Activated naive CD4-positive, alpha-beta T cell treated with anti-CD3 and anti-CD28 coated beads for 36 hours (primary cell): ENCODE data around the gene INAFM2. TPM values are rescaled to one million over a fixed set of nuclear protein-coding genes. Genes with fewer than 3 reads are reported as not detected.
A peak's percentile ranks its signal among the peaks of the same experiment; 100 is the strongest.

Source experiments
- CTCF ChIA-PET: fragments of 350-600 bp; sonication (Branson Sonifier 250); formaldehyde crosslinking; loops from one replicate; lab custom pipeline; 2021; ENCODE audit warnings: antibody characterized with exemption; lab: Charles Lee
- DNase-seq: peaks from one replicate; pipeline ENCODE4 v3.0.0-alpha.2; 2020
- H3K27ac Mint-ChIP-seq: one replicate; pipeline ENCODE4 v1.8.0; 2021; ENCODE audit warnings: mild to moderate bottlenecking, mixed read lengths
- H3K27me3 Mint-ChIP-seq: one replicate; pipeline ENCODE4 v1.8.0; 2021; ENCODE audit warnings: low read depth, mixed read lengths
- H3K36me3 Mint-ChIP-seq: one replicate; pipeline ENCODE4 v1.8.0; 2021; ENCODE audit warnings: low read depth, mixed read lengths
- H3K4me1 Mint-ChIP-seq: one replicate; pipeline ENCODE4 v1.8.0; 2021; ENCODE audit warnings: low read depth, mixed read lengths
- H3K4me3 Mint-ChIP-seq: one replicate; pipeline ENCODE4 v1.8.0; 2021; ENCODE audit warnings: mild to moderate bottlenecking, moderate library complexity, mixed read lengths
- H3K9me3 Mint-ChIP-seq: one replicate; pipeline ENCODE4 v1.8.0; 2021; ENCODE audit warnings: mixed read lengths
- intact Hi-C: fragments of 100-400 bp; cut with micrococcal nuclease; formaldehyde crosslinking; loops from one replicate; pipeline ENCODE4 v1.15.1; 2023
- total RNA-seq, 2 experiments: library from RNA; stranded (reverse); gene quantifications; one replicate each; pipeline ENCODE4 v1.2.3, GENCODE V29; 2021

INAFM2 gene
- total RNA-seq = 1 to 10 TPM; 4.9 to 6.5 TPM

DNA sequence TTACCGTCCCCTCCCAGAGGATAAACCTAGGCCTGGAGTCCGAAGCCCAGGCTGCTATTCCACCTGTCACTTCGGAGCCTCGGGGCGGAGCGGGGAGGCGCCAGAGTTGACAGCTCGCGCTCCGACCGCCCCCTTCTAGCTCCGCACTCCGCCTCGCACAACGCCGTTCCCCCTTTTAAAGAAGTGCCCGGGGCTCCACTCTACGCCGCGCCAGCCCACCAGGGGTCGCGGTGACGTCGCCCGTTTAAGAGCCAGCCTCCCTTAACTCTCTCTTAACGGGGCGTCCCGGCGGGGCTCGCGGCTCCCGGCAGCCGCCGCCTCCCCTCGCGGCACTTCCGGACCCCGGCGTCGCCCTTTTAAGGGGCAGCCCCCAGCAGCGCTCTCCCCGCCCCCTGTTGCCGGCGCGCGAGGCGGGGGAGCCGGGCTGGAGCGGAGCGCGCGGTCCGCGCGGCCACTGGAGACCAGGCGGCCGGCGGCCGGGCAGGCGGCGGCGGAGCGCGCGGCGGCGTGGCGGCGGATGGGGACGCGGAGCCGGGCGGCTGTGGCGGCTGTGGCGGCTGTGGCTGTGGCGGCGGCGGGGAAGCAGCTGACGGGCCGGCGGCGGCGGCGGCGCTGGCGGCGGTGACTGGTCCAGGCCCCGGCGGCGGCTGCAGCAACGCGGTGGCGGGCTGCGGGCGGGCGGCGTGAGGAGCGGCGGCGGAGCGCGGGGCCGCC is at the start of gene INAFM2:
TSS of gene INAFM2 (plus strand) at position 454 of the 714 bp plus-strand sequence. CDS start 364 bp downstream, outside the sequence.
- Mint-ChIP-seq H3K9me3 (no peaks in the 10 kb centered on the region), H3K4me3 (peak within 1 kb of the TSS; percentile 73), H3K4me1 (peaks cover 22% of the 10 kb centered on the region), H3K27ac (no peak within 1 kb of the TSS), H3K27me3 (no peaks in the 10 kb centered on the region), H3K36me3 (peaks cover 3% of the 10 kb centered on the region)
- peak; percentile 77 for DNase-seq
- intact Hi-C loops = loop anchor here (1.0 to 5.0 kb wide), 7 partner anchors 16 to 541 kb away; partner anchors contain the start of genes ANKRD63, BMF, EIF2AK4 and FSIP1
- CTCF ChIA-PET = interaction anchor here (0.9 to 17.8 kb wide), 10 partner anchors 13 to 285 kb away, joined by 3 to 448 read pairs (median 4); partner anchors contain the start of genes CCDC9B and PLCB2

DNA sequence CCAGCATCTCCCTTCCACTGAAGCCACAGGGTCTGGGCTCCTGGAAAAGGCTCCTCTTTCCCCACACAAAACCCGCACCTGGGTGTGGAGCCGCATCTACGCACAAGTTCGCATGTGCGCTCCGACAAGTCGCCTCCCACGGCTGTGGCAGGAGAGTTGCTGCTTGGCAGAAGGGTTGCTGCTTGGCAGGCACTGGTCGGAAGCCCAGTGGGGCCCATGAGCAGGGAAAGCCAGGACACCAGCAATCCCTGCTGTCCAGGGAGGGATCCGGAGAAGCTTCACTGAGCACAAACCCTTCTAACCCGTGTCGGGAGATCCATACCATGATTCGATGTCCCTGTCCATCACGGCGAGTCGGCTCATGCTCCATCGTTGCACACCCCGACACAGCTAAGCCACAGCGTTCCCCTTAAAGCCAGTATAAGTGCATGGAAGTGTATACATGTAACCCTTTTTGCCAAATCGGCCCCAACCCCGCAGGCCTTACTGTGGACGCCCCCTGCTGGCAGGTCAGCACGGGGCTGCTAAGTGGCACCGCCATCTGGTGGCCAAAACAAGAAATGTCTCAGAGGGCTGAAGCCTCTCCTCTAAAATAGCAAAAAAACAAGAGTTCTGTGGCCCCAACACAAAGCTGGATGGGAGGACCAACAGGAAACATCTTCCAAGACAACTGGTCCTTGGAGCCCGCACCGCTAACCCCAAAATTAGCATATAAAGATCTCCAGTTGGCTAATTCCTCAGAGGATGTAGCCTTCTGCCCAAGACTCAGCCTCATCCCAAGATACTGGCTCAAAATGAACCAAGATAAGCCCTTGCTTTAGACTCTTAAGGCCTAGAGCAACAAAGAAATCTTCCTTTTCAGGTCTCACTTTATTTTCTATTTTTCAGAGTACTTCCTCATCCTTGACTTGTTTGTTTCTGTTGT is 48.9 kb upstream of the INAFM2 start:
- H3K4me3 Mint-ChIP-seq = no peak overlapping the region
- peaks cover 2% of the 10 kb centered on the region for H3K4me1 Mint-ChIP-seq
- H3K27me3 Mint-ChIP-seq = peaks cover 23% of the 10 kb centered on the region
- intact Hi-C loops = loop anchor here (1.0 to 2.0 kb wide), 7 partner anchors 57 to 588 kb away; no protein-coding TSS in a partner anchor
- DNase-seq = peak; percentile 92
- CTCF ChIA-PET = interaction anchor here (0.5 to 12.6 kb wide), 63 partner anchors 8 to 595 kb away, joined by 3 to 365 read pairs (median 4); partner anchors contain the start of genes ANKRD63, BUB1B, CCDC9B and PLCB2
- H3K27ac Mint-ChIP-seq = no peak overlapping the region
- no peaks in the 10 kb centered on the region for H3K9me3 Mint-ChIP-seq
- no peaks in the 10 kb centered on the region for H3K36me3 Mint-ChIP-seq

DNA sequence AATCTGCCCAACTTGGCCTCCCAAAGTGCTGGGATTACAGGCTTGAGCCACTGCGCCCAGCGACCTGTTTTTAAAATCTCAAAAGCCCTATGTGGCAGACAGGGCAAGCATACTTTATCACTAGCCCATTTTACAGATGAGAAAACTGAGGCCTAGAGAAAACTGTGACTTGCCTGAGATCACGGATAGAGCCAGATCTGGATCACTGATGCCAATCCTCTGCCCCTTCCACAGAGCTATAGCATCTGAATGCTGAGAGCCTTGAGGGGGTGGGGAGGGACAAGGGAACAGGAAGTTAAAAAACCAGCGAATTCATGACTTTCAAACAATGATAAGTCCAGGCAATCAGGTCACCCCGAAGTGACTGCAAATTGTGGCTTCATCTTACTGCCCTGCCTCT is 48.0 kb upstream of the INAFM2 start:
- intact Hi-C loops = loop anchor here (2.0 kb wide), 1 partner anchor 171 kb away; no protein-coding TSS in a partner anchor
- H3K4me3 Mint-ChIP-seq = no peak overlapping the region
- H3K27ac Mint-ChIP-seq = no peak overlapping the region
- no peak for DNase-seq
- CTCF ChIA-PET = interaction anchor here (0.9 to 12.6 kb wide), 13 partner anchors 10 to 237 kb away, joined by 3 to 365 read pairs (median 13); partner anchors contain the start of genes CCDC9B, PLCB2 and SRP14
- peaks cover 29% of the 10 kb centered on the region for H3K27me3 Mint-ChIP-seq
- H3K36me3 Mint-ChIP-seq = no peaks in the 10 kb centered on the region
- H3K9me3 Mint-ChIP-seq = no peaks in the 10 kb centered on the region
- peaks cover 2% of the 10 kb centered on the region for H3K4me1 Mint-ChIP-seq

DNA sequence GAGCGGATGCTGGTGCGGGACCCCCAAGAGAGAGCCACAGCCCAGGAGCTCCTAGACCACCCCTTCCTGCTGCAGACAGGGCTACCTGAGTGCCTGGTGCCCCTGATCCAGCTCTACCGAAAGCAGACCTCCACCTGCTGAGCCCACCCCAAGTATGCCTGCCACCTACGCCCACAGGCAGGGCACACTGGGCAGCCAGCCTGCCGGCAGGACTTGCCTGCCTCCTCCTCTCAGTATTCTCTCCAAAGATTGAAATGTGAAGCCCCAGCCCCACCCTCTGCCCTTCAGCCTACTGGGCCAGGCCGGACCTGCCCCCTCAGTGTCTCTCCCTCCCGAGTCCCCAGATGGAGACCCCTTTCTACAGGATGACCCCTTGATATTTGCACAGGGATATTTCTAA is 47.5 kb upstream of the INAFM2 start:
- CTCF ChIA-PET = interaction anchor here (1.6 to 12.6 kb wide), 9 partner anchors 14 to 237 kb away, joined by 3 to 365 read pairs (median 55); partner anchors contain the start of genes CCDC9B, PLCB2 and SRP14
- peaks cover 31% of the 10 kb centered on the region for H3K27me3 Mint-ChIP-seq
- H3K36me3 Mint-ChIP-seq = no peaks in the 10 kb centered on the region
- peaks cover 2% of the 10 kb centered on the region for H3K4me1 Mint-ChIP-seq
- no peaks in the 10 kb centered on the region for H3K9me3 Mint-ChIP-seq
- no peak overlapping the region for H3K27ac Mint-ChIP-seq
- DNase-seq = no peak
- H3K4me3 Mint-ChIP-seq = no peak overlapping the region
- intact Hi-C loops = loop anchor here (2.0 kb wide), 1 partner anchor 171 kb away; no protein-coding TSS in a partner anchor

DNA sequence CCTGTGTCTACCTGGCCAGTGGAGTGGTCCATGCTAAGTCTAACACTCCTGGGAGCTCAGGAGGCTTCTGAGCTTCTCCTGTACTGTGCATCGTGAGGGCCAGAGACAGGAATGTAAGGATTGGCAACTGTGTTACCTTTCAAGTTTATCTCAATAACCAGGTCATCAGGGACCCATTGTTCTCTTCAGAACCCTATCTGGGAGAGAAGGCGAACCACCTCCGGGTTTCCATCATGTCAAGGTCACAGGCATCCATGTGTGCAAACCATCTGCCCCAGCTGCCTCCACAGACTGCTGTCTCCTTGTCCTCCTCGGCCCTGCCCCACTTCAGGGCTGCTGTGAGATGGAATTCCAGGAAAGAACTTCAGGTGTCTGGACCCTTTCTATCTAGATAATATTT is 46.6 kb upstream of the INAFM2 start:
- DNase-seq = no peak
- H3K4me3 Mint-ChIP-seq = no peak overlapping the region
- peaks cover 4% of the 10 kb centered on the region for H3K4me1 Mint-ChIP-seq
- no peaks in the 10 kb centered on the region for H3K36me3 Mint-ChIP-seq
- H3K9me3 Mint-ChIP-seq = no peaks in the 10 kb centered on the region
- no peak overlapping the region for H3K27ac Mint-ChIP-seq
- CTCF ChIA-PET = interaction anchor here (0.5 to 12.6 kb wide), 10 partner anchors 8 to 240 kb away, joined by 3 to 365 read pairs (median 6); partner anchors contain the start of genes CCDC9B, PLCB2 and SRP14
- H3K27me3 Mint-ChIP-seq = peaks cover 35% of the 10 kb centered on the region
- intact Hi-C loops = no loop called here

DNA sequence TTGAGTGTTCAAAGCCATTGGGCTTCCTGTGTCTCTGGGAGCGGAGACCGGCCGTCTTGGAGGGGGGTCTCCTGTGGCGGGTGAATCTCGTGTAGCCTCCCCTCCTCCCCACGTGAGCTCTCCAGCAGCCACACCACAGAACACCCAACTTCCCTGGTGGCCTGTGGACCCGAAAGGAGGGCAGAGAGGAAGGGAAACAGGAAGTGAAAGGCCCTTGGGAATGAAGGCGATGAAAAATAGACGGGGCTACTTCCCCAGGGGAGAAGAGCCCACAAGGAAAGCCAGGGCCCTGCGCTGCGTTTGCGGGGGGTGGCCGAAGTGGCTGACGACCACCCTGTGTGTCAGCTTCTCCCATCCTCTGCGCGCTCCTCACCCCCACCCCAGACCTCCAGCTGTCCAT is 46.0 kb upstream of the INAFM2 start:
- intact Hi-C loops = no loop called here
- H3K4me3 Mint-ChIP-seq = no peak overlapping the region
- DNase-seq = no peak
- no peaks in the 10 kb centered on the region for H3K36me3 Mint-ChIP-seq
- CTCF ChIA-PET = interaction anchor here (0.5 to 12.6 kb wide), 12 partner anchors 8 to 240 kb away, joined by 3 to 365 read pairs (median 4); partner anchors contain the start of genes CCDC9B, PLCB2 and SRP14
- H3K27me3 Mint-ChIP-seq = peaks cover 35% of the 10 kb centered on the region
- no peaks in the 10 kb centered on the region for H3K9me3 Mint-ChIP-seq
- no peak overlapping the region for H3K27ac Mint-ChIP-seq
- H3K4me1 Mint-ChIP-seq = peaks cover 4% of the 10 kb centered on the region

DNA sequence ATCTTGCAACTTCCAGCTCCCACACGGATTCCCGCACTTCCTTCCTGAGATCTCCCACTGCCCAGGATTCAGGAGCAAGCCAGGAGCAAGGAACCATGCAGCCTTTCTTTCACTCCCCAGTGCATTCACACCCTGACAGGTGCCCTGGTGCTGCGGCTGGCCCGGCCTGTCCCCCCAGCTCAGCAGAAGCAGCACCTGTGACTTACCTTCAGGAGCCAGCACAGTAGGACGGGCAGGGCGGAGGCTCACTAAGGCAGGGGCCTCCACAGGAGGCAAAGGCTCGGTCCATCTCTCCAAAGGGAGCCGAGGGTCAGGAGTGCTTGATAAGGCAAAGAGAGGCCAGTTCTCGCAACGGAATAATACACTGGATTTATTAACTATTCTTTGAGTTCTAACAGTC is 45.5 kb upstream of the INAFM2 start:
- CTCF ChIA-PET = interaction anchor here (0.8 to 12.6 kb wide), 18 partner anchors 8 to 496 kb away, joined by 3 to 365 read pairs (median 6); partner anchors contain the start of genes CCDC9B, FSIP1, INAFM2 and PLCB2
- DNase-seq = no peak
- Mint-ChIP-seq H3K4me1 (peaks cover 4% of the 10 kb centered on the region), H3K36me3 (no peaks in the 10 kb centered on the region), H3K4me3 (no peak overlapping the region), H3K9me3 (no peaks in the 10 kb centered on the region), H3K27me3 (peaks cover 35% of the 10 kb centered on the region), H3K27ac (no peak overlapping the region)
- intact Hi-C loops = no loop called here

DNA sequence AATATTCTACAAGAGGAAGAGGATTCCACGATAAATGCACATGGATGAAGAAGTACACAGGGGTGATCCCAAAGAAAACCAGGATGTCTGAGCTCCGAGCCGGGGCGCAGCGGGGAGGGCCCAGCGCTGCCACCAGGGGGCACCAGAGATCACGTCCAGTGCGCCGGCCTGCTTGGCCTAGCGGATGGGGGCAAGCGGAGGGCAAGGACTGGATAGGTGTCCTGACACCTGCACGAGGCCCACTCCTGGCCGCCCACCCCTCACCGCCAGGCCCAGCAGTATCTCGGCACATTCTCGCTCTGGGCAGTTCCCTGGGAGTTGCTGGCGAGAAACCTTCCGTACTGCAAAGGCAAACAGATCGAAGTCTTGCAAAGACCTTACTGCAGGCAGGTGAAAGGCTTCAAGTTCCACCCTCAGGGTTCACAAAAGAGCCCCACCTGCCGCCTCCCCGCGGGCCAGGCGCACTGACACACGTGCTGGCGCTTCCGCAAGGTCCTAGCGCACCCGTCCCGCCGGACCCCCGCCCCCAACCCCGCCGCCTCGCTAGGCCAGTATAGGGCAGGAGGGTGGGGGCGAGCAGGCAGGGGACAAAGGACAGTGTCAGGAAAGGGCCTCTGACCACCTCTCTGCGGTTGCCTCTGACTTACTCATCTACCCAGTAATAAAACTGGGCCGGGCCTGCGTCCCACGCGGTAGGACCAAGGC is 43.9 kb upstream of the INAFM2 start:
- CTCF ChIA-PET = interaction anchor here (0.6 to 12.6 kb wide), 44 partner anchors 8 to 497 kb away, joined by 3 to 365 read pairs (median 5); partner anchors contain the start of genes BAHD1, CCDC9B, FSIP1 and INAFM2
- Mint-ChIP-seq H3K27ac (no peak overlapping the region), H3K4me3 (no peak overlapping the region), H3K27me3 (peaks cover 37% of the 10 kb centered on the region), H3K4me1 (peaks cover 4% of the 10 kb centered on the region), H3K9me3 (no peaks in the 10 kb centered on the region), H3K36me3 (no peaks in the 10 kb centered on the region)
- DNase-seq = peak; percentile 77
- intact Hi-C loops = loop anchor here (1.0 to 5.0 kb wide), 4 partner anchors 31 to 143 kb away; partner anchors contain the start of gene INAFM2

DNA sequence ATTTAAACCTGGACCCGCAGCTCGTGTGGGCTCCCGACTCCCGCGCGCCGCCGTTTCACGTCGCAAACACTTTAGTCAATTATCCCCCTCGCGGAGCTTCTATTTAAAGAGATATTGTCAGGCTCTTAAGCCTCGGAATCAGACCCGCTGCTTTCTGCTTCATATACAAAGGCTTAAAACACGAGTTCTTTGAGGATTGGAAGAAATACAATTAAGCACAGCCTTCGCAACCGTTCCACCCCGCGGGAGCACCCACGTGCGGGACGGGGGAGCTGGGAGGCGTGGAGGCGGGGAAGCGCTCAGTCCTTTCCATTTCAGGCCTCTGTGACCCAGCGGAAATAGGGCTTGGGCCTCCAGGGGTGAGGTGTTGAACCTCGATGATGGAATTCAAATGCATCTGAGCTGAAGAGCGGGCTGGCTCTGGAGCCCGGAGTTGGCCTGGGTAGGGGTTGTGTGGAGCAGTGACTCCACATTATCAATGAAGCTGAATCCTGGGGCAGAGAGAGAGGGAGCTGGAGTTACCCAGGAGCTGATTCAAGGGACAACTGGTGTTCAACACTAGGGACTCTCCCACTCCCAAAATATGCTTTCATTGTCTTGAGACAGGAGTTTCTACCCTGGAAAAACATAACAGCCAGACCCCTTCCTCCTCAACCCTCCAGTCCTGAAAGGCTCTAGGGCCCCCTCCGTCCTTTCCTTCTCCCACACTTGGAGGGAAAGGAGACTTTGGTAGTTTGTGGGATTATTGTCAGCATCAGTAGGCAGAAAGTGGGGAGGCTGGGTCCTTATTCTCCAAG is 43.0 kb upstream of the INAFM2 start:
- CTCF ChIA-PET = interaction anchor here (0.5 to 12.6 kb wide), 18 partner anchors 9 to 249 kb away, joined by 3 to 365 read pairs (median 4); partner anchors contain the start of genes CCDC9B, INAFM2 and PLCB2
- Mint-ChIP-seq H3K4me3 (no peak overlapping the region), H3K27me3 (peaks cover 37% of the 10 kb centered on the region), H3K36me3 (no peaks in the 10 kb centered on the region), H3K4me1 (peaks cover 4% of the 10 kb centered on the region), H3K27ac (no peak overlapping the region), H3K9me3 (no peaks in the 10 kb centered on the region)
- no peak for DNase-seq
- intact Hi-C loops = loop anchor here (5.0 kb wide), 1 partner anchor 42 kb away; the partner anchor contains the start of gene INAFM2

DNA sequence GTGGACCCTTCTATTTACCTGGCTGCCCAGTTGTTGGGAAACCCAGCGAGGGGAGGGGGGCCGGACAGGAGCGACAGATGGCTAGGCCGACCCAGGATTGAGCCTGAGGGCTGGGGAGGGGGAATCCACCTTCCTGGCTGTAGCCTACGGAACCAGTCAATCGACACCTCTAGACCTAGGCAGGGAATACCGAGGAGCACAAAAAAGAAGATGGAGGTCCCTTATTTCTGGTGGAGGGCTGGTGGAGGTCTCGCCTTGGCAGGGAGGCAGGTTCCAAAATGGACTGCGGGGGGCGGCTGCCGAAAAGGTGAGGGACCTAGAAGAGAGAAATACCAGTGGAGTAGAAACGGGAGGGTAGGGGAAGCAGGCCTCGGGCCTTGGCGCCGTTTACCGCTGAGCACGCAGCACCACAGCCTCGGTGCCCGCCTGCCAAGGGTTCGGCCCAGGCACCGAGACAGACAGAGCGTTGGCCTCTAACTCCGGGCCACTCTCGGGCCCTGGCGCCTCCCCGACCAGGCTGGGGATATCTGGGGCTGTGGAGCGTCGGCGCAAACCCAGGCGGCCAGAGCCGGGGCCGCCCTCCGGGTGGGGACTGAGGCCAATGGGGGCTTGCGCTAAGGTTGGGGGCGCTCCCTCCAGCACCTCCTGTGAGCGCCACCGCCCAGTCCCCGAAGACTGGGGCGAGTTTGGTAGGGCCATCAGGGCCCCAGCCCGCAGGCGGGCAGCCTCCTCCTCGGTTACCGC is 42.3 kb upstream of the INAFM2 start:
- CTCF ChIA-PET = interaction anchor here (0.5 to 12.6 kb wide), 11 partner anchors 9 to 250 kb away, joined by 4 to 365 read pairs (median 6); partner anchors contain the start of genes CCDC9B, INAFM2 and PLCB2
- intact Hi-C loops = loop anchor here (5.0 kb wide), 1 partner anchor 41 kb away; the partner anchor contains the start of gene INAFM2
- Mint-ChIP-seq H3K9me3 (no peaks in the 10 kb centered on the region), H3K27ac (no peak overlapping the region), H3K4me3 (no peak overlapping the region), H3K36me3 (no peaks in the 10 kb centered on the region), H3K27me3 (peaks cover 33% of the 10 kb centered on the region), H3K4me1 (peaks cover 5% of the 10 kb centered on the region)
- no peak for DNase-seq
